Esophagus muscularis mucosa (tissue), 4 donors: ENCODE data around the gene ZBTB47.

Experiments used
- EP300 ChIP-seq: sonication (generic); formaldehyde crosslinking; IDR thresholded peaks from one replicate; pipeline ENCODE4 v1.6.1; 2017; ENCODE audit warnings: antibody characterized with exemption
- POLR2A ChIP-seq: fragments of 450-650 bp; IDR thresholded peaks from one replicate; pipeline ENCODE4 v1.6.1; 2017; ENCODE audit warnings: antibody characterized with exemption, moderate library complexity, mild to moderate bottlenecking, low read depth
- POLR2AphosphoS5 ChIP-seq, 2 donors: sonication (generic); formaldehyde crosslinking; IDR thresholded peaks; one replicate each; pipeline ENCODE4 v1.6.1; 2017; ENCODE audit warnings: antibody characterized with exemption in 2 of 2
- TF ChIP-seq, protein P1 (sequence below), 3 experiments: fragments of 200-600 bp in 2 of 3; fragments of 450-650 bp in 1 of 3; sonication (generic) in 2 of 3; IDR thresholded peaks; one replicate each; pipeline ENCODE4 v1.5.1; 2017 to 2019; ENCODE audit warnings: antibody characterized with exemption in 3 of 3, mild to moderate bottlenecking in 2 of 3, moderate library complexity in 1 of 3

DNA sequence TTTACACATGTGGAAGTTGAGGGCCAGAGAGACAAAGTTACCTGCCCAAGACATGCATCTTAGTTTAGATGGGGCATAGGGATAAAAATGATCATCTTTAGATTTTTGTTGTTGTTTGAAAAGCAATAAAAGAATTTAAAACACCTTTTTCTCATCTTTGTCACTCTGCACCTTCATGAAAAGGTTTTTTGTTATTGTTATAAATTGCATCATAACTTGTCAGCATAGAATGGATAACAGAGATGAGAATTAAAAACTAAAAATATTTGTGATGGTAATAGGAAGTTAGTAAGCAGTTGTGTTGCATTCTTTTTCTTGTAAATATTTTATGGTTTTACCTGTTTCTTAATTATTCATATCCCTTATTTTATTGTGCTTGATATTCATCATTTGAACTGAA is 13.4 kb upstream of the ZBTB47 start:
- TF ChIP-seq, protein P1, sequence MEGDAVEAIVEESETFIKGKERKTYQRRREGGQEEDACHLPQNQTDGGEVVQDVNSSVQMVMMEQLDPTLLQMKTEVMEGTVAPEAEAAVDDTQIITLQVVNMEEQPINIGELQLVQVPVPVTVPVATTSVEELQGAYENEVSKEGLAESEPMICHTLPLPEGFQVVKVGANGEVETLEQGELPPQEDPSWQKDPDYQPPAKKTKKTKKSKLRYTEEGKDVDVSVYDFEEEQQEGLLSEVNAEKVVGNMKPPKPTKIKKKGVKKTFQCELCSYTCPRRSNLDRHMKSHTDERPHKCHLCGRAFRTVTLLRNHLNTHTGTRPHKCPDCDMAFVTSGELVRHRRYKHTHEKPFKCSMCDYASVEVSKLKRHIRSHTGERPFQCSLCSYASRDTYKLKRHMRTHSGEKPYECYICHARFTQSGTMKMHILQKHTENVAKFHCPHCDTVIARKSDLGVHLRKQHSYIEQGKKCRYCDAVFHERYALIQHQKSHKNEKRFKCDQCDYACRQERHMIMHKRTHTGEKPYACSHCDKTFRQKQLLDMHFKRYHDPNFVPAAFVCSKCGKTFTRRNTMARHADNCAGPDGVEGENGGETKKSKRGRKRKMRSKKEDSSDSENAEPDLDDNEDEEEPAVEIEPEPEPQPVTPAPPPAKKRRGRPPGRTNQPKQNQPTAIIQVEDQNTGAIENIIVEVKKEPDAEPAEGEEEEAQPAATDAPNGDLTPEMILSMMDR (IDR thresholded peaks at IDR 0.05), result no peak
- TF ChIP-seq EP300 (no peak), POLR2A (no peak), POLR2AphosphoS5 (IDR thresholded peaks at IDR 0.05) (no peak)
